ENCODE measurements around the gene PCNT. TPM values are rescaled to one million over a fixed set of nuclear protein-coding genes. Genes with fewer than 3 reads are reported as not detected.
A peak's percentile ranks its signal among the peaks of the same experiment; 100 is the strongest.
"Not testable (repeated sequence)": the region's sequence is repeated elsewhere in the genome, so short reads cannot be mapped to it uniquely, and the experiment has no call there.

PCNT gene
- total RNA-seq, 1 experiment from 2014 or later = 34.0 TPM

- no peak for TF ChIP-seq CTCF (IDR thresholded peaks at IDR 0.05; ENCODE audit: unreplicated experiment)
- no peak for DNase-seq (ENCODE audit: unreplicated experiment)
- H3K27me3 Mint-ChIP-seq (ENCODE audit: insufficient read depth, unreplicated experiment) = no peaks in the 10 kb centered on the region
- H3K27ac Mint-ChIP-seq (ENCODE audit: low read depth, unreplicated experiment) = no peak overlapping the region
- ChIA-PET CTCF (interaction anchor here (0.6 kb wide), 1 partner anchor 34 kb away, joined by 3 read pairs; no protein-coding TSS in a partner anchor), POLR2A (interaction anchor here (0.6 kb wide), 1 partner anchor 200 kb away, joined by 3 read pairs; no protein-coding TSS in a partner anchor)
- no peaks in the 10 kb centered on the region for H3K9me3 Mint-ChIP-seq (ENCODE audit: unreplicated experiment)
- no peak overlapping the region for H3K4me3 Mint-ChIP-seq (ENCODE audit: unreplicated experiment)
- intact Hi-C loops (cut with micrococcal nuclease) = no loop called here
- no peaks in the 10 kb centered on the region for H3K4me1 Mint-ChIP-seq (ENCODE audit: insufficient read depth, unreplicated experiment)
- TSS peak; percentile 44 for BruUV-seq (replicated peaks)
- H3K36me3 Mint-ChIP-seq (ENCODE audit: insufficient read depth, unreplicated experiment) = peaks cover 52% of the 10 kb centered on the region
Measured at GRCh38 chr21:46431448-46431847, 107.5 kb downstream of the PCNT start.

GRCh38 chr21:46431884-46432488, 108.0 kb downstream of the PCNT start:
- Mint-ChIP-seq H3K4me3 (ENCODE audit: unreplicated experiment) (no peak overlapping the region), H3K27me3 (ENCODE audit: insufficient read depth, unreplicated experiment) (no peaks in the 10 kb centered on the region), H3K4me1 (ENCODE audit: insufficient read depth, unreplicated experiment) (no peaks in the 10 kb centered on the region), H3K27ac (ENCODE audit: low read depth, unreplicated experiment) (no peak overlapping the region), H3K36me3 (ENCODE audit: insufficient read depth, unreplicated experiment) (peaks cover 51% of the 10 kb centered on the region), H3K9me3 (ENCODE audit: unreplicated experiment) (no peaks in the 10 kb centered on the region)
- BruUV-seq (replicated peaks) = no TSS peak
- ChIA-PET CTCF (interaction anchor here (0.6 to 0.7 kb wide), 2 partner anchors 13 to 33 kb away, joined by 3 read pairs; no protein-coding TSS in a partner anchor), POLR2A (interaction anchor here (0.6 kb wide), 1 partner anchor 200 kb away, joined by 3 read pairs; no protein-coding TSS in a partner anchor)
- no peak for TF ChIP-seq CTCF (IDR thresholded peaks at IDR 0.05; ENCODE audit: unreplicated experiment)
- intact Hi-C loops (cut with micrococcal nuclease) = no loop called here
- no peak for DNase-seq (ENCODE audit: unreplicated experiment)

- H3K36me3 Mint-ChIP-seq (ENCODE audit: insufficient read depth, unreplicated experiment) = peaks cover 59% of the 10 kb centered on the region
- BruUV-seq (replicated peaks); H3K27me3 Mint-ChIP-seq (ENCODE audit: insufficient read depth, unreplicated experiment); H3K27ac Mint-ChIP-seq (ENCODE audit: low read depth, unreplicated experiment); H3K4me1 Mint-ChIP-seq (ENCODE audit: insufficient read depth, unreplicated experiment); DNase-seq (ENCODE audit: unreplicated experiment); H3K4me3 Mint-ChIP-seq (ENCODE audit: unreplicated experiment); intact Hi-C loops (cut with micrococcal nuclease); H3K9me3 Mint-ChIP-seq (ENCODE audit: unreplicated experiment): not testable (repeated sequence)
- ChIA-PET CTCF (interaction anchor here (0.6 kb wide), 1 partner anchor 1293 kb away, joined by 4 read pairs; no protein-coding TSS in a partner anchor), POLR2A (interaction anchor here (0.7 kb wide), 1 partner anchor 13 kb away, joined by 3 read pairs; no protein-coding TSS in a partner anchor)
Measured at GRCh38 chr21:46433116-46433515, 109.2 kb downstream of the PCNT start.

GRCh38 chr21:46434322-46434958, 110.5 kb downstream of the PCNT start:
- BruUV-seq (replicated peaks) = no TSS peak
- ChIA-PET CTCF (interaction anchor here (0.9 kb wide), 1 partner anchor 46 kb away, joined by 3 read pairs; no protein-coding TSS in a partner anchor), POLR2A (interaction anchor here (1.1 kb wide), 1 partner anchor 9 kb away, joined by 3 read pairs; no protein-coding TSS in a partner anchor)
- Mint-ChIP-seq H3K27me3 (ENCODE audit: insufficient read depth, unreplicated experiment) (no peaks in the 10 kb centered on the region), H3K27ac (ENCODE audit: low read depth, unreplicated experiment) (no peak overlapping the region), H3K36me3 (ENCODE audit: insufficient read depth, unreplicated experiment) (peaks cover 68% of the 10 kb centered on the region), H3K4me3 (ENCODE audit: unreplicated experiment) (no peak overlapping the region), H3K9me3 (ENCODE audit: unreplicated experiment) (no peaks in the 10 kb centered on the region), H3K4me1 (ENCODE audit: insufficient read depth, unreplicated experiment) (no peaks in the 10 kb centered on the region)
- no peak for DNase-seq (ENCODE audit: unreplicated experiment)
- no peak for TF ChIP-seq CTCF (IDR thresholded peaks at IDR 0.05; ENCODE audit: unreplicated experiment)
- intact Hi-C loops (cut with micrococcal nuclease) = no loop called here

Measured in MCF 10A (cell line).